Endodermal cell (in vitro differentiated cells): ENCODE results near the gene ZNHIT2. TPM values are rescaled to one million over a fixed set of nuclear protein-coding genes. Genes with fewer than 3 reads are reported as not detected.
A peak's percentile ranks its signal among the peaks of the same experiment; 100 is the strongest.

Experiments
- DNase-seq: peaks from one replicate; pipeline ENCODE4 v3.0.0-alpha.2; 2017
- H3K27ac ChIP-seq: 2 replicates; pipeline ENCODE4 v1.5.1; 2013; ENCODE audit warnings: mild to moderate bottlenecking, low read depth, low read length, moderate library complexity
- H3K27me3 ChIP-seq: 2 replicates; pipeline ENCODE4 v1.6.1; 2013; ENCODE audit warnings: mild to moderate bottlenecking, low read length, moderate library complexity; ENCODE audit not compliant: insufficient read depth, control insufficient read depth, poor library complexity, severe bottlenecking
- H3K36me3 ChIP-seq: 2 replicates; pipeline ENCODE4 v1.7.0; 2013; ENCODE audit warnings: mild to moderate bottlenecking, low read length, moderate library complexity; ENCODE audit not compliant: control insufficient read depth, insufficient read depth
- H3K4me1 ChIP-seq: one replicate; pipeline ENCODE4 v1.7.0; 2013; ENCODE audit warnings: low read length; ENCODE audit not compliant: control insufficient read depth, insufficient read depth
- H3K4me3 ChIP-seq: 2 replicates; pipeline ENCODE4 v1.5.1; 2013; ENCODE audit warnings: mild to moderate bottlenecking, low read length, moderate library complexity
- H3K9ac ChIP-seq: 2 replicates; pipeline ENCODE4 v1.6.1; 2013; ENCODE audit warnings: mild to moderate bottlenecking, low read length, moderate library complexity; ENCODE audit not compliant: poor library complexity, severe bottlenecking; ENCODE audit errors: extremely low read depth
- H3K9me3 ChIP-seq: 2 replicates; pipeline ENCODE4 v1.6.1; 2013; ENCODE audit warnings: mild to moderate bottlenecking, low read length, moderate library complexity; ENCODE audit not compliant: control insufficient read depth
- H3K27ac Mint-ChIP-seq: 2 replicates; pipeline ENCODE4 v1.8.0; 2020; ENCODE audit warnings: mixed read lengths
- H3K27me3 Mint-ChIP-seq: 2 replicates; pipeline ENCODE4 v1.8.0; 2021; ENCODE audit warnings: mild to moderate bottlenecking, mixed read lengths; ENCODE audit not compliant: insufficient read depth
- H3K36me3 Mint-ChIP-seq: 2 replicates; pipeline ENCODE4 v1.8.0; 2020; ENCODE audit warnings: low read depth, mixed read lengths
- H3K4me1 Mint-ChIP-seq: 2 replicates; pipeline ENCODE4 v1.8.0; 2020; ENCODE audit warnings: mixed read lengths
- H3K4me3 Mint-ChIP-seq: 2 replicates; pipeline ENCODE4 v1.8.0; 2020; ENCODE audit warnings: mild to moderate bottlenecking, moderate library complexity, mixed read lengths
- H3K9me3 Mint-ChIP-seq: 2 replicates; pipeline ENCODE4 v1.8.0; 2020; ENCODE audit warnings: mild to moderate bottlenecking, mixed read lengths
- WGBS, 2 experiments: methylation state at CpG; one replicate each; pipeline versions ENCODE4 v1.1.5 to v1.1.7; 2013; ENCODE audit warnings: missing lambda C conversion rate in 2 of 2, mixed read lengths in 1 of 2; ENCODE audit not compliant: insufficient coverage in 1 of 2, insufficient read length in 1 of 2; 5-methylcytosine and 5-hydroxymethylcytosine counted together
- total RNA-seq, 2 donors: library from RNA; stranded (reverse); fragmentation: NEBNext Ultra II Directional in 1 of 2; extraction: Animal tissue kit (Norgen Biotek cat#: 25700) in 1 of 2; gene quantifications; 2 replicates in 1 of 2; 3 replicates in 1 of 2; pipeline ENCODE4 v1.2.1, GENCODE V29; 2021
- TF ChIP-seq, protein P1 (sequence below): fragments of 200-600 bp; sonication (generic); conservative IDR thresholded peaks from 2 replicates; pipeline ENCODE4 v1.5.0; 2021; ENCODE audit warnings: antibody characterized with exemption, mild to moderate bottlenecking

The ZNHIT2 gene
- total RNA-seq, 2 donors from 2014 or later: 11.0 to 11.8 TPM

DNA sequence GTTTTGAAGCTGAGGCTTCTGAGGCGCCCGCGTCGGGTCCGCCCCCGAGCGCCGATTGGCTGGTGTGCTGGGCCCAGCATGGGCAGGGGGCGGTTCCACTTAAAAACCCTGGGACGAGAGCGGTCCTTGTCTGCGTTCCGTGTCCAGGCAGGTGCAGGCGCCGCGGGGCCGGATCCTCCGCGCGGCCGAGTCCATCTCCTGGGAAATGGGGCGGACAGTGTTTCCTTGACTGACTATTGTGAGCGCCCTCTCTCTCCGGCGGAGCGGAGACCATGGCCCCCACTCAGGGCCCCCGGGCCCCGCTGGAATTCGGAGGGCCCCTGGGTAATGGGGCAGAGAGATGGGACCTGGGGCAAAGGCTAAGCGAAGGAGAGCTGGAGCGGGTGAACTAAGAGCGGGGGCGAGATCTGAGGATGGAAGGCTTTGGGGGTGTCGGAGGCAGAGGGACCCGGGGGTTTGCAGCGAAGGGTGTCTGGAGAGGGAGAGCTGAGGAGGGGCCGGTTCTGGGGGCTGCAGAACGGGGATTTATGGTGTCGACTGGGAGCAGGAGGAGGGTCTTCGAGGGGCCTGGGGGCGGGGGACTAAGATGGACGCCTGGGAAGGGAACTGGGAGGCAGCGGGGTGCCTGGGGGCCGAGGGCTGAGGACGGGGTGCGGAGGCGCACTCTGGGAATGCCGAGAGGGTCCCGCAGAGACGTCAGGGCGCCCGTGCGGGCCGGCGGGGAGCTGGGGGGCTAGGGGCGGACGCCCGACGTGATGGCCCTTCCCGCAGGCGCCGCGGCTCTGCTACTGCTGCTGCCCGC is 5.6 kb downstream of the ZNHIT2 start, which contains the start of gene TM7SF2:
Gene TM7SF2 (plus strand): TSS at position 129 of the 802 bp plus-strand sequence. CDS start 144 bp downstream, at position 273.
- H3K4me1 Mint-ChIP-seq: peaks cover 6% of the 10 kb centered on the region
- Histone ChIP-seq H3K9me3 (no peaks in the 10 kb centered on the region), H3K36me3 (peaks cover 28% of the 10 kb centered on the region), H3K27ac (peak within 1 kb of the TSS; percentile 84), H3K27me3 (no peaks in the 10 kb centered on the region), H3K4me3 (peak within 1 kb of the TSS; percentile 87), H3K9ac (peak within 1 kb of the TSS; percentile 60), H3K4me1 (peaks cover 8% of the 10 kb centered on the region)
- WGBS, 2 experiments: 0 to 1% methylated on average over 15 to 64 of the region's 64 CpGs
- DNase-seq: peak; percentile 98
- peaks cover 5% of the 10 kb centered on the region for H3K36me3 Mint-ChIP-seq
- peak within 1 kb of the TSS; percentile 89 for H3K4me3 Mint-ChIP-seq
- H3K9me3 Mint-ChIP-seq: no peaks in the 10 kb centered on the region
- H3K27me3 Mint-ChIP-seq: no peaks in the 10 kb centered on the region
- peak within 1 kb of the TSS; percentile 92 for H3K27ac Mint-ChIP-seq
- TF ChIP-seq, protein P1, sequence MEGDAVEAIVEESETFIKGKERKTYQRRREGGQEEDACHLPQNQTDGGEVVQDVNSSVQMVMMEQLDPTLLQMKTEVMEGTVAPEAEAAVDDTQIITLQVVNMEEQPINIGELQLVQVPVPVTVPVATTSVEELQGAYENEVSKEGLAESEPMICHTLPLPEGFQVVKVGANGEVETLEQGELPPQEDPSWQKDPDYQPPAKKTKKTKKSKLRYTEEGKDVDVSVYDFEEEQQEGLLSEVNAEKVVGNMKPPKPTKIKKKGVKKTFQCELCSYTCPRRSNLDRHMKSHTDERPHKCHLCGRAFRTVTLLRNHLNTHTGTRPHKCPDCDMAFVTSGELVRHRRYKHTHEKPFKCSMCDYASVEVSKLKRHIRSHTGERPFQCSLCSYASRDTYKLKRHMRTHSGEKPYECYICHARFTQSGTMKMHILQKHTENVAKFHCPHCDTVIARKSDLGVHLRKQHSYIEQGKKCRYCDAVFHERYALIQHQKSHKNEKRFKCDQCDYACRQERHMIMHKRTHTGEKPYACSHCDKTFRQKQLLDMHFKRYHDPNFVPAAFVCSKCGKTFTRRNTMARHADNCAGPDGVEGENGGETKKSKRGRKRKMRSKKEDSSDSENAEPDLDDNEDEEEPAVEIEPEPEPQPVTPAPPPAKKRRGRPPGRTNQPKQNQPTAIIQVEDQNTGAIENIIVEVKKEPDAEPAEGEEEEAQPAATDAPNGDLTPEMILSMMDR: no peak

DNA sequence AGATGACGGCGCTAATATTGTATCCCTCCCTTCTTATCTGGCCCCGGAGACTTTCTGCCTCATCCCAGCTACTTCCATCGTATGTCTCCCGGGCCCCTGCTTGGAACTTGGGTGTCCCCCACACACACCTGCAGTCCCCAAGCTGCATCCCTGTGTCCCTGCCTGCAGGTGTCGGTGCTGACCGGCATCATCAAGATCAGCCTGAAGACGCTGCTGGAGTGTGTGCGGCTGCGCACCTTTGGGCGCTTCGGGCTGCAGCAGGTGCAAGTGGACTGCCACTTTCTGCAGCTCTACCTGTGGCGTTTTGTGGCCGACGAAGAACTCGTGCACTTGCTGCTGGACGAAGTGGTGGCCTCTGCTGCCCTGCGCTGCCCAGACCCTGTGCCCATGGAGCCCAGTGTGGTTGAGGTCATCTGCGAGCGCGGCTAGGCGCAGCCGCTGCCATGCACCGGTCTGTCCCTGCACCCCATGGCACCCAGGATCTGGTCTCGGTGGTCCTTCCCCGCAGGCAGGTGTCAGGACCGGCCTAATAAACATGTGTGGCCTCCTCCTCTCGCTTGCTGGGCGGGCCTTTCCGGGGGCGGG is 6.2 kb downstream of the ZNHIT2 start:
- H3K9me3 ChIP-seq: no peaks in the 10 kb centered on the region
- TF ChIP-seq, protein P1: no peak
- peak overlapping the region; percentile 89 for H3K4me3 Mint-ChIP-seq
- no peak for DNase-seq
- no peaks in the 10 kb centered on the region for H3K27me3 Mint-ChIP-seq
- no peaks in the 10 kb centered on the region for H3K9me3 Mint-ChIP-seq
- 63 to 76% methylated on average over 22 to 31 of the region's 31 CpGs for WGBS, 2 experiments
- H3K36me3 Mint-ChIP-seq: peaks cover 7% of the 10 kb centered on the region
- no peak overlapping the region for H3K27ac ChIP-seq
- peak overlapping the region; percentile 17 for H3K27ac Mint-ChIP-seq
- peaks cover 25% of the 10 kb centered on the region for H3K36me3 ChIP-seq
- H3K4me1 Mint-ChIP-seq: peaks cover 6% of the 10 kb centered on the region
- no peaks in the 10 kb centered on the region for H3K27me3 ChIP-seq
- no peak overlapping the region for H3K9ac ChIP-seq
- H3K4me1 ChIP-seq: peaks cover 4% of the 10 kb centered on the region
- H3K4me3 ChIP-seq: peak overlapping the region; percentile 87

- no peaks in the 10 kb centered on the region for H3K27me3 ChIP-seq
- no peak overlapping the region for H3K9ac ChIP-seq
- Mint-ChIP-seq H3K4me3 (no peak overlapping the region), H3K36me3 (peaks cover 8% of the 10 kb centered on the region), H3K4me1 (peaks cover 9% of the 10 kb centered on the region), H3K9me3 (no peaks in the 10 kb centered on the region), H3K27ac (no peak overlapping the region), H3K27me3 (no peaks in the 10 kb centered on the region)
- peak; percentile 98 for DNase-seq
- H3K9me3 ChIP-seq: no peaks in the 10 kb centered on the region
- no peak overlapping the region for H3K27ac ChIP-seq
- H3K4me3 ChIP-seq: no peak overlapping the region
- TF ChIP-seq, protein P1: peak; percentile 95
- peaks cover 3% of the 10 kb centered on the region for H3K4me1 ChIP-seq
- 29 to 41% methylated on average over 9 to 18 of the region's 18 CpGs for WGBS, 2 experiments
- H3K36me3 ChIP-seq: peaks cover 23% of the 10 kb centered on the region
These were observed 7.1 kb downstream of the ZNHIT2 start for GRCh38 chr11:65110354-65110861.
